WTC11 (cell line): ENCODE results near the gene FLT1.

Source experiments
- ESRRA ChIP-seq: sonication (generic); formaldehyde crosslinking; IDR thresholded peaks from 2 replicates; pipeline ENCODE4 v1.8.1; 2022; ENCODE audit warnings: mild to moderate bottlenecking, missing genetic modification reagents, borderline replicate concordance
- TF ChIP-seq, protein P1 (sequence below): sonication (generic); formaldehyde crosslinking; IDR thresholded peaks from 2 replicates; pipeline ENCODE4 v1.8.0; 2022; ENCODE audit warnings: mild to moderate bottlenecking, missing genetic modification reagents
- TF ChIP-seq, protein P2 (sequence below): fragments of 200-600 bp; IDR thresholded peaks from 2 replicates; pipeline ENCODE4 v1.8.0; 2022; ENCODE audit warnings: antibody characterized with exemption
- TF ChIP-seq, protein P3 (sequence below): sonication (generic); formaldehyde crosslinking; IDR thresholded peaks from 2 replicates; pipeline ENCODE4 v1.8.0; 2022; ENCODE audit warnings: missing genetic modification reagents
- TF ChIP-seq, protein P4 (sequence below): sonication (generic); formaldehyde crosslinking; IDR thresholded peaks from 2 replicates; pipeline ENCODE4 v1.8.0; 2023; ENCODE audit warnings: missing genetic modification reagents

DNA sequence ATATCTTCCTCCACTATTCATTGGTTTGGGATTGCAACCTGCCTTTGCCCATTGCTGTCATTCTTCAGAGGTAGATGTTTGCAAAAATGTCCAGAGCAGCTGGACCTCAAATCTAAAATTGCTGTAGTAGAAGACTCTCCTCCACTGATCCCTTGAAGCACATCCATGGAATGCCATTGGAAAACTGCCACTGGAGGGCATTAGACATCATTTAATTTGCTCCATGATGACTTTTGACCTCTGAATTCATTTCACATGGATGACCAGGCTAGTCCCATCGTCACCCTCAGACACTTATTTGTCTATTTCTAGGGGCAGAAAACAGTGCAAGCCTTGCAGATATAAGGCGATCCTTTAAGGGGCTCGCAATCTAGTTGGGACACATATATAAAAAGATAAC lies 33.9 kb upstream of the FLT1 start:
- TF ChIP-seq, protein P1, sequence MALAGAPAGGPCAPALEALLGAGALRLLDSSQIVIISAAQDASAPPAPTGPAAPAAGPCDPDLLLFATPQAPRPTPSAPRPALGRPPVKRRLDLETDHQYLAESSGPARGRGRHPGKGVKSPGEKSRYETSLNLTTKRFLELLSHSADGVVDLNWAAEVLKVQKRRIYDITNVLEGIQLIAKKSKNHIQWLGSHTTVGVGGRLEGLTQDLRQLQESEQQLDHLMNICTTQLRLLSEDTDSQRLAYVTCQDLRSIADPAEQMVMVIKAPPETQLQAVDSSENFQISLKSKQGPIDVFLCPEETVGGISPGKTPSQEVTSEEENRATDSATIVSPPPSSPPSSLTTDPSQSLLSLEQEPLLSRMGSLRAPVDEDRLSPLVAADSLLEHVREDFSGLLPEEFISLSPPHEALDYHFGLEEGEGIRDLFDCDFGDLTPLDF (CRISPR knock-in tag): no peak
- TF ChIP-seq, protein P2, sequence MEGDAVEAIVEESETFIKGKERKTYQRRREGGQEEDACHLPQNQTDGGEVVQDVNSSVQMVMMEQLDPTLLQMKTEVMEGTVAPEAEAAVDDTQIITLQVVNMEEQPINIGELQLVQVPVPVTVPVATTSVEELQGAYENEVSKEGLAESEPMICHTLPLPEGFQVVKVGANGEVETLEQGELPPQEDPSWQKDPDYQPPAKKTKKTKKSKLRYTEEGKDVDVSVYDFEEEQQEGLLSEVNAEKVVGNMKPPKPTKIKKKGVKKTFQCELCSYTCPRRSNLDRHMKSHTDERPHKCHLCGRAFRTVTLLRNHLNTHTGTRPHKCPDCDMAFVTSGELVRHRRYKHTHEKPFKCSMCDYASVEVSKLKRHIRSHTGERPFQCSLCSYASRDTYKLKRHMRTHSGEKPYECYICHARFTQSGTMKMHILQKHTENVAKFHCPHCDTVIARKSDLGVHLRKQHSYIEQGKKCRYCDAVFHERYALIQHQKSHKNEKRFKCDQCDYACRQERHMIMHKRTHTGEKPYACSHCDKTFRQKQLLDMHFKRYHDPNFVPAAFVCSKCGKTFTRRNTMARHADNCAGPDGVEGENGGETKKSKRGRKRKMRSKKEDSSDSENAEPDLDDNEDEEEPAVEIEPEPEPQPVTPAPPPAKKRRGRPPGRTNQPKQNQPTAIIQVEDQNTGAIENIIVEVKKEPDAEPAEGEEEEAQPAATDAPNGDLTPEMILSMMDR: no peak
- no peak for TF ChIP-seq ESRRA
- TF ChIP-seq, protein P3, sequence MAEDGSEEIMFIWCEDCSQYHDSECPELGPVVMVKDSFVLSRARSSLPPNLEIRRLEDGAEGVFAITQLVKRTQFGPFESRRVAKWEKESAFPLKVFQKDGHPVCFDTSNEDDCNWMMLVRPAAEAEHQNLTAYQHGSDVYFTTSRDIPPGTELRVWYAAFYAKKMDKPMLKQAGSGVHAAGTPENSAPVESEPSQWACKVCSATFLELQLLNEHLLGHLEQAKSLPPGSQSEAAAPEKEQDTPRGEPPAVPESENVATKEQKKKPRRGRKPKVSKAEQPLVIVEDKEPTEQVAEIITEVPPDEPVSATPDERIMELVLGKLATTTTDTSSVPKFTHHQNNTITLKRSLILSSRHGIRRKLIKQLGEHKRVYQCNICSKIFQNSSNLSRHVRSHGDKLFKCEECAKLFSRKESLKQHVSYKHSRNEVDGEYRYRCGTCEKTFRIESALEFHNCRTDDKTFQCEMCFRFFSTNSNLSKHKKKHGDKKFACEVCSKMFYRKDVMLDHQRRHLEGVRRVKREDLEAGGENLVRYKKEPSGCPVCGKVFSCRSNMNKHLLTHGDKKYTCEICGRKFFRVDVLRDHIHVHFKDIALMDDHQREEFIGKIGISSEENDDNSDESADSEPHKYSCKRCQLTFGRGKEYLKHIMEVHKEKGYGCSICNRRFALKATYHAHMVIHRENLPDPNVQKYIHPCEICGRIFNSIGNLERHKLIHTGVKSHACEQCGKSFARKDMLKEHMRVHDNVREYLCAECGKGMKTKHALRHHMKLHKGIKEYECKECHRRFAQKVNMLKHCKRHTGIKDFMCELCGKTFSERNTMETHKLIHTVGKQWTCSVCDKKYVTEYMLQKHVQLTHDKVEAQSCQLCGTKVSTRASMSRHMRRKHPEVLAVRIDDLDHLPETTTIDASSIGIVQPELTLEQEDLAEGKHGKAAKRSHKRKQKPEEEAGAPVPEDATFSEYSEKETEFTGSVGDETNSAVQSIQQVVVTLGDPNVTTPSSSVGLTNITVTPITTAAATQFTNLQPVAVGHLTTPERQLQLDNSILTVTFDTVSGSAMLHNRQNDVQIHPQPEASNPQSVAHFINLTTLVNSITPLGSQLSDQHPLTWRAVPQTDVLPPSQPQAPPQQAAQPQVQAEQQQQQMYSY (CRISPR knock-in tag): no peak
- TF ChIP-seq, protein P4, sequence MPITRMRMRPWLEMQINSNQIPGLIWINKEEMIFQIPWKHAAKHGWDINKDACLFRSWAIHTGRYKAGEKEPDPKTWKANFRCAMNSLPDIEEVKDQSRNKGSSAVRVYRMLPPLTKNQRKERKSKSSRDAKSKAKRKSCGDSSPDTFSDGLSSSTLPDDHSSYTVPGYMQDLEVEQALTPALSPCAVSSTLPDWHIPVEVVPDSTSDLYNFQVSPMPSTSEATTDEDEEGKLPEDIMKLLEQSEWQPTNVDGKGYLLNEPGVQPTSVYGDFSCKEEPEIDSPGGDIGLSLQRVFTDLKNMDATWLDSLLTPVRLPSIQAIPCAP: no peak
